ENCODE data around the gene GAB4.
"Not testable (repeated sequence)": the region's sequence is repeated elsewhere in the genome, so short reads cannot be mapped to it uniquely, and the experiment has no call there.

DNA sequence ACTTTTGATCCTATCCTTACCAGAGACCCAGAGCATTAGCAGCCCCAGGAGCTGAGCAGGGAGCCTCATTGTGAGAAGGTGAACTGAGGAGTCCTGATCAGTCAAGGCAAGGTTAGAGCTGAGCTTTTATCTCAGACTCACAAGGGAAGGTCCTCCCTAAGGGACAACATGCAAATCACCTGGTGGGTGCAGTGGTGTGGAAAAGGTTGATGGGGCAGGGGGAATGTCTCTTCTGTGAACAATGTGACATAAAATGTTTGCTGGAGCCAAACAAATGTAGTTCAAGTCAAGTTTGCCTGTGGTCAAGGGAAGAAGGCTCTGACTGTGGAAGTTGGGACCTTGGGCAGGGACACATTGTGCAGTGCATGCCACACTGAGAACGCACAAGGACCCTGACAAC is 93.1 kb downstream of the GAB4 start:
- not testable (repeated sequence) for TF ChIP-seq TAF1 (IDR thresholded peaks at IDR 0.05; ENCODE audit: low read depth, low read length); POLR2A (IDR thresholded peaks at IDR 0.05; ENCODE audit: low read depth, low read length); POLR2AphosphoS5 (IDR thresholded peaks at IDR 0.05; ENCODE audit: low read depth, low read length); PAX5 (IDR thresholded peaks at IDR 0.05; ENCODE audit: insufficient read depth, low read length, severe bottlenecking); POU2F2 (IDR thresholded peaks at IDR 0.05; ENCODE audit: low read depth, low read length)

Data from GM12891 (cell line).